BE2C (cell line): ENCODE data around the gene SORL1.

ENCODE experiments used
- DNase-seq: peaks from one replicate; pipeline ENCODE4 v3.0.0-alpha.2; 2020
- H3K27me3 ChIP-seq: fragments of 250-450 bp; sonication (Bioruptor Pico); 2 replicates; pipeline ENCODE4 v1.5.1; 2020; ENCODE audit warnings: mild to moderate bottlenecking
- H3K36me3 ChIP-seq: fragments of 250-450 bp; sonication (Bioruptor Pico); 2 replicates; pipeline ENCODE4 v1.5.1; 2020; ENCODE audit warnings: mild to moderate bottlenecking
- H3K4me1 ChIP-seq: fragments of 250-450 bp; sonication (Bioruptor Pico); 2 replicates; pipeline ENCODE4 v1.5.1; 2020
- H3K4me3 ChIP-seq: 2 replicates; pipeline ENCODE4 v1.5.1; 2011; ENCODE audit warnings: low read depth, low read length
- H3K9me3 ChIP-seq: fragments of 250-450 bp; sonication (Bioruptor Pico); 2 replicates; pipeline ENCODE4 v1.5.1; 2020
- TF ChIP-seq, protein P1 (sequence below): IDR thresholded peaks from 2 replicates; pipeline ENCODE4 v1.5.1; 2012; ENCODE audit warnings: mild to moderate bottlenecking, low read depth, low read length

Gene SORL1

DNA sequence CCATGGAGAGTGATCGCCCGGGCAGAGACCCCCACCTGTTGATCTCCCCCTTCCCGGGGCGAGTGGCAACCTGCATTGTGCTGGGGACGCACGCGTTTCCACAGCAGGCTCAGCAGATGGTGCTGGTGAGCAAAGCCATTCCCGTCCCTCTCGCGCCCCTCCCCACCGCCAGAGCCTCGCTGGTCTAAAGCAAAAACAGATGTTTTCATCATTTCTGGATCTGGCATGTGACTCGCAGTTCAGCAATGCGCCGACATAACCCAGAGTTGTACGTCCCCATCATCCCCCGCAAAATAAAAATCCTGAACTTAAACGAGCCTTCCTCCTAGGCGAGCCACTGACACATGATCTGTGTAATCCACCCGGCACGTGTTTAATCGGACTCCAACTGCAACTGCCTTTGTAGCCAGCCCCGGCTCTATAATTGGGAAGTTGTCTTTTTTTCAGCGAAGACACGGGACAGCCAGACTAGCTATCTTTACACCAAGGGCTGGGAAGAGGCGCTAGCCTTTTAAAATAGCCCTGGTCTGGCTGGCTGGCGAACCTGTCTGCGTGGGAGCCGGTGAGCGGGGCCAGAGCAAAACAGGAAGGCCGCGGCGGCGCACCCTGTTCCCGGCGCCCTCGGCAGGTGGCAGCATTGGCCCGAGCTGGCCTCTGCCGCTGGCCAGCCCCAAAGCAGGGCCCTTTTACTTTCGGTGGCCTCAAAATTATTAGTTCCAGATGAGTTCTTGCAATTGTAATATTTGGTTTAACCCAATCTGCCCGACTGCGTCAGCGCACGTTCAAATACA lies 203.6 kb downstream of the SORL1 start:
- H3K27me3 ChIP-seq, result no peaks in the 10 kb centered on the region
- peaks cover 4% of the 10 kb centered on the region for H3K4me1 ChIP-seq
- H3K36me3 ChIP-seq, result no peaks in the 10 kb centered on the region
- DNase-seq, result peak; percentile 92
- H3K9me3 ChIP-seq, result no peaks in the 10 kb centered on the region
- TF ChIP-seq, protein P1, sequence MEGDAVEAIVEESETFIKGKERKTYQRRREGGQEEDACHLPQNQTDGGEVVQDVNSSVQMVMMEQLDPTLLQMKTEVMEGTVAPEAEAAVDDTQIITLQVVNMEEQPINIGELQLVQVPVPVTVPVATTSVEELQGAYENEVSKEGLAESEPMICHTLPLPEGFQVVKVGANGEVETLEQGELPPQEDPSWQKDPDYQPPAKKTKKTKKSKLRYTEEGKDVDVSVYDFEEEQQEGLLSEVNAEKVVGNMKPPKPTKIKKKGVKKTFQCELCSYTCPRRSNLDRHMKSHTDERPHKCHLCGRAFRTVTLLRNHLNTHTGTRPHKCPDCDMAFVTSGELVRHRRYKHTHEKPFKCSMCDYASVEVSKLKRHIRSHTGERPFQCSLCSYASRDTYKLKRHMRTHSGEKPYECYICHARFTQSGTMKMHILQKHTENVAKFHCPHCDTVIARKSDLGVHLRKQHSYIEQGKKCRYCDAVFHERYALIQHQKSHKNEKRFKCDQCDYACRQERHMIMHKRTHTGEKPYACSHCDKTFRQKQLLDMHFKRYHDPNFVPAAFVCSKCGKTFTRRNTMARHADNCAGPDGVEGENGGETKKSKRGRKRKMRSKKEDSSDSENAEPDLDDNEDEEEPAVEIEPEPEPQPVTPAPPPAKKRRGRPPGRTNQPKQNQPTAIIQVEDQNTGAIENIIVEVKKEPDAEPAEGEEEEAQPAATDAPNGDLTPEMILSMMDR, result peak; percentile 90
- peak overlapping the region; percentile 58 for H3K4me3 ChIP-seq

DNA sequence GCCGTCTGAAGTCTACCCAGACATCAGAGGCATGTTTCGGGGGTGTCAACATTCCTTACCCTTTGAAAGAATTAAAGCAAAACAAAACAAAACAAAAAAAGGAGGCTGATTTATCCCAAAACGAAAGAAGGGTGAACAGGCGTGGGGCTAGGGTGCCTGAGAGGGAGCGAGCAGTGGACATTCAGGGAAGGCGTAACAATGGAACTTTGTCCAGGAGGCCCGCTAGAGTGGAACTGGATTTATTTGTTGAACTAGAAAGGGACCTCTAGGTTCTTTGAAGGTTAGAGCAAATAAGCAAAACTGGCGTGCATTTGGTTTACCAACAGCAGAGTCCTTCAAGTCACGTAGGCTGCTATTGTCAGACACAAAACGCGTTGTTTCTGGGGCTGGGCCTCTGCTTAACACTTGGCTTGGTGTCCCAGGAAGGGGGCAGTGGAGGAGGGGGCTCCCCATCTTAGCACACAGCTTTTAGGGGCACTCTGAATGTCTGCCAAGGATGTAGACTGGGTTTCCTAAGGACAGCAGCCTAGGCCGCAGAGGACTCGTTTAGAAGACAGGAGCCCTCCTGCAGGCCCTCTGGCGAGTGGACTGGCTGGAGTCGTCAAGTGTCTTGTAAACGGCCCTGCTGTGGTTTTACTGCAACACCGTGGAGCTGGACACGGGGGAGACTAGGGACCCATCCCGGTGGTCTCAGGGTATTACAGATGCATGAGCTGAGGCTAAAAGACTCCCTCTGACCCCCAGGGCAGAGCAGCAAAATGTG lies 204.4 kb downstream of the SORL1 start:
- Histone ChIP-seq H3K9me3 (no peaks in the 10 kb centered on the region), H3K27me3 (no peaks in the 10 kb centered on the region), H3K4me3 (peak overlapping the region; percentile 6), H3K4me1 (peaks cover 4% of the 10 kb centered on the region), H3K36me3 (no peaks in the 10 kb centered on the region)
- TF ChIP-seq, protein P1, result no peak
- DNase-seq, result no peak

DNA sequence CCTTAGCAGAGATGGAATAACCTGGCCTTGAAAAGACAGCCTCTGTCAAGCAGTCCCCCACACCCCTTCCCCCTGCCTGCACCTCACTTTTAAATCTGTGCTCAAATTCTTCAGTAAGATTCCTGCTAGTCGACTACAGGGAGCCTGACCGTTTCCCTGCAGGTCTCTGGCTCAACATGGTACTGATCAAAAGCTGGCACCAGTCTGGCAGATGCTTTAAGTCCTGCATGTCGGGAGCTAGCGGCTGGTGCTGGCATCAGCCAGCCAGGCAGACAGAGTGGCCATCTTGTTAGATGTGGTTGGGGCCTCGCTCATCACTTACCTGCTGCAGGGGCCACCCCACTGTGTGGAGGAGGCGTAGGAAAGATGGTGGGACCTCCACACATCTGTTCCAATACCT lies 205.0 kb downstream of the SORL1 start:
- TF ChIP-seq, protein P1, result no peak
- peaks cover 4% of the 10 kb centered on the region for H3K4me1 ChIP-seq
- no peak for DNase-seq
- no peak overlapping the region for H3K4me3 ChIP-seq
- H3K9me3 ChIP-seq, result no peaks in the 10 kb centered on the region
- no peaks in the 10 kb centered on the region for H3K27me3 ChIP-seq
- no peaks in the 10 kb centered on the region for H3K36me3 ChIP-seq

DNA sequence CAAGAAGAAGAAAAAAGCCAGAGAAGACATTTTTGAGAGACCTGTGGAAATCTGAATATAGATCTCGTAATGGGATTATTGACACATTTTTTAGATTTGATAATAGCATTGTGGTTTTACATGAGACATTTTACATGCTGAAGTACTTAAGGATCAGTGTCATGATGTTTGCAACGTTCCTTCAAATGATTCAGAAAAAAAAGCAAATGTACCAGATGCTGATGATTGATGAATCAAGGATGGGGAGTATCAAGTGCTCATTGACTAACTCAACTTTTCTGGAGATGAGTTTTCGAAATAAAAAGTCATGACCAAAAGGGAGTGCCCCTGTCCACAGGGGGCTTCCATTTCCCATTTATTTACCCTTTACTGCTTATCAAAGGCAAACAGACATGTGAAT lies 207.7 kb downstream of the SORL1 start:
- Histone ChIP-seq H3K36me3 (no peaks in the 10 kb centered on the region), H3K9me3 (no peaks in the 10 kb centered on the region), H3K4me1 (peaks cover 4% of the 10 kb centered on the region), H3K4me3 (no peak overlapping the region), H3K27me3 (no peaks in the 10 kb centered on the region)
- no peak for DNase-seq
- TF ChIP-seq, protein P1, result no peak

DNA sequence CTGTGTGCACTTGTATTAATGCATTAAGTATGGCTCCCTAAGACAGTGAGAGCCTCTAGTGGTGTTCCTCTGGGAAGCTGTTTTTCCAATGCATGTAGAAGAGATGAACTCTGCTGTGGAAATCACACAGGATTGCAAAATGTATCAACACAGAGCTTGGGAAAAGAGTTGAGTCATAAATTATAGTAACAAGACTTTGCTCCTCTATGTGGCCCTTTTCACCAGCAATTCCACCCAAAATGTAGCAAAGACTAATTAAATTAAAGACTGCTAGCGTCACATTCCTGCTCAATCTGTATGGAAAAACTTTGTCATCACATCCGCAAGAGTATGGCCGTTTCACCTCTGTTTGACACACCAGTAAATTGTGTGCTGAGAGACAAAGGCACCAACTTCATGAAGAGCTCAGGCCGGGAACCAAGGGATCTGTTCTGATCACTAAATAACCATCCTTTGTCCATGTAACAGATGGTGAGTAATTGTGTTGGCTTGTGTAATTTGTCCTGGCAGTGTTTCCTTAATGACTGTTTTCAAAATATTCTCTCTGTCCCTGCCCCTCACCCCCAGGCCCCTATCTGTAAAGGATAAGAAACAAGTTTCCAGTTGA lies 209.9 kb downstream of the SORL1 start:
- Histone ChIP-seq H3K4me3 (no peak overlapping the region), H3K9me3 (no peaks in the 10 kb centered on the region), H3K4me1 (no peaks in the 10 kb centered on the region), H3K36me3 (no peaks in the 10 kb centered on the region), H3K27me3 (no peaks in the 10 kb centered on the region)
- no peak for DNase-seq
- TF ChIP-seq, protein P1, result no peak

DNA sequence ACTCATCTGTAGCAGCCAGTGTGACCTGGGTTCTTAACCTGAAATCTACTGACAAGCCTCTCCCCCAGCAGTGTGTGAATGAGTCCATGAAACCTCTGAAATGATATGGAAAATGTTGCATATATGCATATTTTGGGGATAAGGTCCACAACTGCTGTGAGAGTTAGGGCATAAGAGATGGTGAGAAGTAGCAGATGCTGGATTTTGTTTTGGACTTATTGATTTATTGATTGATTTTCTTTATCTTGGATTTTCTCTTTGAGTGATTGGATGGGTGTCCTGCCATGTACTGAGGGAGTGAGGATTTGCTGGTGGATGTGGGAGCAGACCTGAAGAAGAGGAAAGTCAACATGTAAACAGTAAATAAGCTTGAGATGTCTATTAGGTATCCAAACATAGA lies 212.0 kb downstream of the SORL1 start:
- H3K4me1 ChIP-seq, result no peaks in the 10 kb centered on the region
- no peak for DNase-seq
- no peaks in the 10 kb centered on the region for H3K27me3 ChIP-seq
- H3K4me3 ChIP-seq, result no peak overlapping the region
- TF ChIP-seq, protein P1, result no peak
- H3K9me3 ChIP-seq, result no peaks in the 10 kb centered on the region
- H3K36me3 ChIP-seq, result no peaks in the 10 kb centered on the region
